Measurements from ENCODE around the gene LRRC3C. TPM values are rescaled to one million over a fixed set of nuclear protein-coding genes. Genes with fewer than 3 reads are reported as not detected.
"Not testable (repeated sequence)": the region's sequence is repeated elsewhere in the genome, so short reads cannot be mapped to it uniquely, and the experiment has no call there.

The LRRC3C gene
- total RNA-seq, 2 donors from 2014 or later = not detected

- peaks cover 6% of the 10 kb centered on the region for H3K36me3 Mint-ChIP-seq (ENCODE audit: low read depth)
- H3K27me3 Mint-ChIP-seq = no peaks in the 10 kb centered on the region
- peaks cover 10% of the 10 kb centered on the region for H3K4me1 Mint-ChIP-seq
- ATAC-seq (replicated peaks) = no peak
- no peak overlapping the region for H3K27ac Mint-ChIP-seq
- peak overlapping the region; percentile 89 for H3K4me3 Mint-ChIP-seq
- no peaks in the 10 kb centered on the region for H3K9me3 Mint-ChIP-seq
Observed at GRCh38 chr17:39929646-39930407, 2.3 kb downstream of the LRRC3C start.

- no peaks in the 10 kb centered on the region for H3K36me3 Mint-ChIP-seq (ENCODE audit: low read depth)
- no peaks in the 10 kb centered on the region for H3K27me3 Mint-ChIP-seq
- H3K9me3 Mint-ChIP-seq = no peaks in the 10 kb centered on the region
- H3K27ac Mint-ChIP-seq = no peak overlapping the region
- H3K4me1 Mint-ChIP-seq = no peaks in the 10 kb centered on the region
- no peak for ATAC-seq (replicated peaks)
- no peak overlapping the region for H3K4me3 Mint-ChIP-seq
Observed at GRCh38 chr17:39933912-39934311, 6.4 kb downstream of the LRRC3C start.

GRCh38 chr17:39934324-39934723 lies 6.8 kb downstream of the LRRC3C start:
- no peaks in the 10 kb centered on the region for H3K36me3 Mint-ChIP-seq (ENCODE audit: low read depth)
- no peaks in the 10 kb centered on the region for H3K27me3 Mint-ChIP-seq
- no peak for ATAC-seq (replicated peaks)
- H3K9me3 Mint-ChIP-seq = no peaks in the 10 kb centered on the region
- H3K4me1 Mint-ChIP-seq = peaks cover under 1% of the 10 kb centered on the region
- H3K4me3 Mint-ChIP-seq = no peak overlapping the region
- no peak overlapping the region for H3K27ac Mint-ChIP-seq

DNA sequence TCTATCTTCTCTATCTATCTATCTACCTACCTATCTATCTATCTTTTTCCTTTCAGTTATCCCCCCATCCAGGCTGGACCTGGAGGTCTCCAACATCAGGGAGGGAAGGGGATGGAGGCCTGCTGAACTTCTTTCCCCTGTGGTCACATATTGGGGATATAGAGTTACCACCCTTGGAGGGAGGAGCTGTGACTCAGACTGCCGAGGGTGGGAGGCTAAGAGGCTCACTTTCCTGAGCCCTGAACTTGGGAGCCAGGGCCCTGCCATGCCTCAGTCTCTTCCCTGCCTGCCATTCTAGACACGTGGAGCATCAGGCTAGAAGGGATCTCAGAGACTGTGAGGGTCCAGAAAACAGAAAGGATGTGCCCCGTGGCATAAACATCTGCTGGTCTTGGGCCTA lies 8.4 kb downstream of the LRRC3C start:
- Mint-ChIP-seq H3K4me3 (no peak overlapping the region), H3K27me3 (no peaks in the 10 kb centered on the region), H3K4me1 (peaks cover 11% of the 10 kb centered on the region), H3K9me3 (no peaks in the 10 kb centered on the region), H3K27ac (no peak overlapping the region), H3K36me3 (ENCODE audit: low read depth) (no peaks in the 10 kb centered on the region)
- no peak for ATAC-seq (replicated peaks)

GRCh38 chr17:39937447-39937846 lies 9.9 kb downstream of the LRRC3C start:
- ATAC-seq (replicated peaks) = no peak

DNA sequence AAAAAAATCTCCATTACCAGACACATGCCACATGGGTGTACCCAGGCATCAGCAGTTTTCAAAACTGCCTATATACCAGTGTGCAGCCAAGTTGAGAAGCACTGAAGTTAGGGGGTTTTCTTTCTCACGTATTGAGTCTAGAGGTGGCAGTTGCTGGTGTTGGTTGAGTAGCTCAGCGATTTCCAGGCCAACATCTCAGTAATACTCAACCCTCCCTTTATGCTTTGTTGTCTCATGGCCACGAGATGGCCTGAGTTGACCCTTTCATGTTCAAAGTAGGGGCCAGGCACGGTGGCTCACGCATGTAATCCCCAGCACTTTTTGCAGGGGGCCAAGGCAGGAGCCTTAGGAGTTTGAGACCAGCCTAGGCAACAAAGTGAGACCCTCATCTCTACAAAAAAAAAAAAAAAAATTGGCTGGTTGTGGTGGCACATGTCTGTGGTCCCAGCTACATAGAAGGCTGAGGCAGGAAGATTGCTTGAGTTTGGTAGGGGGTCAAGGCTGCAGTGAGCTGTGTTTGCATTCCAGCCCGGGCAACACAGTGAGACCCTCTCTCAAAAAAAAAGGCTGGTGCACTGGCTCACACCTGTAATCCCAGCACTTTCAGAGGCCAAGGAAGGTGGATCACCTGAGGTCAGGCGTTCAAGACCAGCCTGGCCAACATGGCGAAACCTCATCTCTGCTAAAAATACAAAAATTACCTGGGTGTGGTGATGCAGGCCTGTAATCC lies 10.8 kb downstream of the LRRC3C start:
- no peaks in the 10 kb centered on the region for H3K9me3 Mint-ChIP-seq
- H3K27me3 Mint-ChIP-seq = no peaks in the 10 kb centered on the region
- ATAC-seq (replicated peaks) = no peak
- peaks cover 11% of the 10 kb centered on the region for H3K4me1 Mint-ChIP-seq
- no peak overlapping the region for H3K27ac Mint-ChIP-seq
- H3K4me3 Mint-ChIP-seq = no peak overlapping the region
- no peaks in the 10 kb centered on the region for H3K36me3 Mint-ChIP-seq (ENCODE audit: low read depth)

More at GRCh38 chr17:39937447-39937846, 9.9 kb downstream of the LRRC3C start:
- peaks cover 11% of the 10 kb centered on the region for H3K4me1 Mint-ChIP-seq
- H3K36me3 Mint-ChIP-seq (ENCODE audit: low read depth) = no peaks in the 10 kb centered on the region
- H3K9me3 Mint-ChIP-seq = no peaks in the 10 kb centered on the region
- no peak overlapping the region for H3K4me3 Mint-ChIP-seq
- no peaks in the 10 kb centered on the region for H3K27me3 Mint-ChIP-seq
- no peak overlapping the region for H3K27ac Mint-ChIP-seq

DNA sequence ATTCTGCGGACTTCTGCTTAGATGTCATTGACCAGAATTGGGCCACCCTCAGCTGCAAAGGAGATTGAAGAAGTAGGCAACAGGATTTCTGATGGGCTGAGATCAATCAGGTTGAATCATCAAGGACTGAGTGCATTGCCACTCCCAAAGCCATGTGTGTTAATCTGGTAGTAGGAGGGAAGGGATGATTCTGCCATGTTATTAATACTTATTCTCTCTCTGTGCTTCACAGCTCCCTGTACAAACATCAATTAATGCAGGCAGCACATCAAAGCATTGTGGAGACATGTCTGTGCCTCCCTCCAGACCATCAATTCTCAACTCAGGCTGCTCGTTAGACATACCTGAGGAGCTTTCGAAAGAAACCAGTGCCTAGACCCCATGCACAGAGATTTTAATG lies 11.6 kb downstream of the LRRC3C start:
- Mint-ChIP-seq H3K27ac (peak overlapping the region; percentile 88), H3K36me3 (ENCODE audit: low read depth) (no peaks in the 10 kb centered on the region), H3K4me1 (peaks cover 11% of the 10 kb centered on the region), H3K4me3 (peak overlapping the region; percentile 68), H3K27me3 (no peaks in the 10 kb centered on the region), H3K9me3 (no peaks in the 10 kb centered on the region)
- ATAC-seq (replicated peaks) = no peak

DNA sequence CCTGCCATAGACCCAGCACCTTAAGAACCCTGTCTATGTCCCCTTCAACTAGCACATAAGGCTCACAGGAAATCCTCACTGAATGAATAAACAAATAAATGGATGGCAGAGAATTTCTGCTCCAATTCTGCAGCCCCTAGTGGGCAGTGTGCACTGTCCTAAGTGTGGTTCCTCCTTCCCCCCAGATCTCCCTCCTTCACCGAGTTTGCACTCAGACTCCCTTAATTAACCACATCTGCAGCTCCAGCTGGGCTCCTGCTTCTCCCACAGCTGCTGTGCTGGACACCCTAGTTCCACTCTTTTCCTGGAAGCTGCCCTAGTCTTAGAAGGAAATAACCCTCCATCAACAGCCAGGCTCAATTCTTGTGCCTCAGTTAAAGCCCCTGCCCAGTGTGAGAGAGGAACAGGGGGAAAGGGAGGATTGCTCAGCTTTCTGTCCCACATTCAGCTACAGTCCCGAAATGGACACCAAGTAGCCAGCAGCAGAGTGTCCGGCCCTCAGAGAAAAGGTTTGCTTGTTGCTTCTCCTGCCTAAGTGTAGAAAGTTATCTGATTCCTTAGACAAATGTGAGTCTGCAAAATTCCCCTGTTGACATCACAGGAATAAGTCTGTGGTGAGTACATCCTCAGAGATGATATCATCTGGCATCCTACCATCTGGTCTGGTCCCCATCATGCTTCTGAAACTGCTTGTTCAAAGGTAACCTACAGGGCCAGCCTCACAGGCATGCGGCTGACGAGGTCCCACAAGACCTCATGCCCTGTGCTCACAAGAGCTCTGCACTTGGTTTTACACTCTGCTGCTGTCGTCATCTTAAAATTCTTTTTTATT lies 12.3 kb downstream of the LRRC3C start:
- peaks cover 11% of the 10 kb centered on the region for H3K4me1 Mint-ChIP-seq
- no peaks in the 10 kb centered on the region for H3K27me3 Mint-ChIP-seq
- peak overlapping the region; percentile 68 for H3K4me3 Mint-ChIP-seq
- ATAC-seq (replicated peaks) = peak; percentile 100
- H3K9me3 Mint-ChIP-seq = no peaks in the 10 kb centered on the region
- H3K27ac Mint-ChIP-seq = peak overlapping the region; percentile 88
- no peaks in the 10 kb centered on the region for H3K36me3 Mint-ChIP-seq (ENCODE audit: low read depth)

- ATAC-seq (replicated peaks) = no peak
- Mint-ChIP-seq H3K4me1 (peaks cover 11% of the 10 kb centered on the region), H3K27me3 (no peaks in the 10 kb centered on the region), H3K4me3 (no peak overlapping the region), H3K36me3 (ENCODE audit: low read depth) (no peaks in the 10 kb centered on the region), H3K27ac (no peak overlapping the region), H3K9me3 (no peaks in the 10 kb centered on the region)
Observed at GRCh38 chr17:39943702-39944392, 16.3 kb downstream of the LRRC3C start.

DNA sequence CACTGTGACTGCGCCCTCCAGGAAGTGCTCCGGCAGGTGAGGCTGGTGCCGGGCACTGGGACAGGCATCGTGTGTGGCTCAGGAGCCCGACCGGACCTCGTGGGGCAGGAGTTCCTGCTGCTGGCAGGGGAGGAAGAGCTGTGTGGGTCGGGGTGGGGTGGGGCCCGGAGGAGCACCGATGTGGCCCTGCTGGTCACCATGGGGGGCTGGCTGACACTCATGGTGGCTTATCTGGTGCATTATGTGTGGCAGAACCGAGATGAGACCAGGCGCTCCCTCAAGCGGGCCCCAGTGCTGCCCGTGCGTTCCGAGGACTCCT lies 16.8 kb downstream of the LRRC3C start:
- Mint-ChIP-seq H3K36me3 (ENCODE audit: low read depth) (no peaks in the 10 kb centered on the region), H3K4me3 (no peak overlapping the region), H3K27ac (no peak overlapping the region)

DNA sequence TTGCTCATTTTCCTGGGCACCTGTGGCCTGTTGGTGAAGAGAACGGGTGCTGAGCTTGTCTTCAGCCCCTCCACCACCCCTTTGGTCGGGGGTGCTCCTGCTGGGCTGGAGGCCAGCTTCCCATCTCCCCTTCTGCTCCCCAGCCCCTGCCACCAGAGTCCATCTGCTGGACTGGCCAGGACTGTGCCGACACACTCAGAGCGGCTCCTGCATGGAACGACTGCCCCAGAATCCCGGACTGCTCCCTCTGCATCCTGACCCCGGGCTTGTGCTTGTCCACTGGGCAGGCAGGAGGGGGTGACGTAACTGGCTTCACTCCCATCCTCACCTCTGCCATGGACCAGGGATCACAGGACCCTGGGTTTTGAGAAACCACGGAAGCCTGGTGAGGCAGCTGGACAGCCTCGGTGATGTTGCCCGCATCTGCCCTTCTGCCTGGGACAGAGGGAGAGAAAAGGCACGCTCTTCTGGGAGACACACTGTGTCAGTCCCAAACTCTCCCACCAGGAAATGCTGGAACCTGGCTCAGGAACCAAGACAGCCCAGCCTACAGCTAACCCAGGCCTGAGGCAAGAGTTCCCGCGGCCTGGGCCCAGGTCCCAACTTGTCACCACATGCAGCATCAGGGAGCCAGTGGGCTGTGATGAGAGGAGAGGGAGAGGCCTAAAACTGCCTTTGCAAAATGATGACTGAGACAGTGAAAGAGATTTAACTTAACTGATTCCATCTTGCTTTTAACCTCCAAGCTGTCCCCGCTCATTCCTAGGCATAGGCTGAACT lies 19.2 kb downstream of the LRRC3C start:
- no peaks in the 10 kb centered on the region for H3K27me3 Mint-ChIP-seq
- H3K4me1 Mint-ChIP-seq = no peaks in the 10 kb centered on the region
- no peak overlapping the region for H3K4me3 Mint-ChIP-seq
- H3K27ac Mint-ChIP-seq = no peak overlapping the region
- no peaks in the 10 kb centered on the region for H3K36me3 Mint-ChIP-seq (ENCODE audit: low read depth)
- no peaks in the 10 kb centered on the region for H3K9me3 Mint-ChIP-seq
- no peak for ATAC-seq (replicated peaks)

More for the DNA sequence above, 16.8 kb downstream of the LRRC3C start:
- Mint-ChIP-seq H3K4me1 (peaks cover 10% of the 10 kb centered on the region), H3K9me3 (no peaks in the 10 kb centered on the region), H3K27me3 (no peaks in the 10 kb centered on the region)
- ATAC-seq (replicated peaks) = no peak

DNA sequence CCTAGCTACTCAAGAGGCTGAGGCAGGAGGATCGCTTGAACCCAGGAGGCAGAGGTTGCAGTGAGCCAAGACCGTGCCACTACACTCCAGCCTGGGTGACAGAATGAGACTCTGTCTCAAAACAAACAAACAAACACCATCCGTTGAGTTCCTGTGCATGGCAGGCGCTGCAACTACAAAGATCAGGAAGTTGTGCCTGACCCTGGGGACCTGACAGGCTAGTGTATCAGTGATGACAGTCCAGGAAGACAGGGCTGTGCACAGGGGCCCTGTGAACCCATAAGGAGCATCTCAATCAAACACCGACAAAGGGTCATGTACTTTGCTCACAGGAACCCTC lies 20.9 kb downstream of the LRRC3C start:
- not testable (repeated sequence) for H3K36me3 Mint-ChIP-seq (ENCODE audit: low read depth); H3K27ac Mint-ChIP-seq; ATAC-seq (replicated peaks); H3K9me3 Mint-ChIP-seq; H3K4me3 Mint-ChIP-seq; H3K4me1 Mint-ChIP-seq; H3K27me3 Mint-ChIP-seq

DNA sequence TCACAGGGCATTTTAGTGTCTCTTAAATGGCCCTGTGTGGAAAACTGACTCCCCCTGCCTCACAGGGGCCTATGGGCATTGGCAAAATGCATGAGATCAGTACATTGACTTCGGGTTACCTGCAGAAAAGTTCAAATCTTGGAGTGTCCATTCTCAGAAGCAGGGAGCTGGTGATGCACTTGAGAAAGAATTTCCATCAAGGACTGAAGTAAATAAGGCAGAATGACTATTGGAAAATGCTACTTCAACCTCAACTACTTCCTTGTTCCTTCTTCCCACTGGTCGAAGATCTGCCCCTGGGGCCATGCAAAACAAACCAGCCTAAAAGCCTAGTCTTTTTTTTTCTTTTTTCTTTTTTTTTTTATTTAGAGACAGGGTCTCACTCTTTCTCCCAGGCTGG lies 21.5 kb downstream of the LRRC3C start:
- Mint-ChIP-seq H3K4me1 (no peaks in the 10 kb centered on the region), H3K27ac (no peak overlapping the region), H3K27me3 (no peaks in the 10 kb centered on the region), H3K4me3 (no peak overlapping the region), H3K36me3 (ENCODE audit: low read depth) (no peaks in the 10 kb centered on the region), H3K9me3 (no peaks in the 10 kb centered on the region)
- ATAC-seq (replicated peaks) = no peak

- Mint-ChIP-seq H3K27me3 (no peaks in the 10 kb centered on the region), H3K9me3 (no peaks in the 10 kb centered on the region), H3K36me3 (ENCODE audit: low read depth) (no peaks in the 10 kb centered on the region), H3K27ac (no peak overlapping the region), H3K4me1 (no peaks in the 10 kb centered on the region), H3K4me3 (no peak overlapping the region)
- no peak for ATAC-seq (replicated peaks)
Observed at GRCh38 chr17:39950871-39951348, 23.4 kb downstream of the LRRC3C start.

Measured in activated T-helper 17 cell treated with anti-CD3 and anti-CD28 coated beads, Interleukin-2, amount 50 U/mL, for 72 hours (primary cell).